Upper lobe of right lung (tissue), 1 donor: ENCODE data around the gene PCGF5. TPM values are rescaled to one million over a fixed set of nuclear protein-coding genes. Genes with fewer than 3 reads are reported as not detected.
"Not testable (repeated sequence)": the region's sequence is repeated elsewhere in the genome, so short reads cannot be mapped to it uniquely, and the experiment has no call there.

Experiments used
- ATAC-seq: fragments of 200-7000 bp; cut with Tn5 transposase; one replicate; pipeline ENCODE4 v1.9.1; 2020; ENCODE audit warnings: mild to moderate bottlenecking, moderate library complexity
- DNase-seq: peaks from one replicate; pipeline ENCODE4 v3.0.0-alpha.2; 2020
- H3K27ac ChIP-seq: fragments of 200-600 bp; one replicate; pipeline ENCODE4 v1.8.0; 2022
- H3K27me3 ChIP-seq: fragments of 200-600 bp; one replicate; pipeline ENCODE4 v1.8.0; 2022; ENCODE audit warnings: mild to moderate bottlenecking
- H3K36me3 ChIP-seq: fragments of 200-600 bp; one replicate; pipeline ENCODE4 v1.8.0; 2022
- H3K4me1 ChIP-seq: fragments of 200-600 bp; one replicate; pipeline ENCODE4 v1.8.0; 2022
- H3K4me3 ChIP-seq: fragments of 200-600 bp; one replicate; pipeline ENCODE4 v1.8.0; 2022; ENCODE audit warnings: mild to moderate bottlenecking
- H3K9me3 ChIP-seq: fragments of 200-600 bp; one replicate; pipeline ENCODE4 v1.8.0; 2022
- CTCF ChIP-seq: fragments of 200-600 bp; IDR thresholded peaks from one replicate; pipeline ENCODE4 v1.8.0; 2022; ENCODE audit warnings: antibody characterized with exemption
- intact Hi-C: fragments of 100-400 bp; cut with DNase I; formaldehyde crosslinking; loops from one replicate; pipeline ENCODE4 v1.11.0; 2022
- long read RNA-seq: library from polyadenylated mRNA; unstranded; transcript quantifications from one replicate; pipeline ENCODE4 v2.0.0, GENCODE V29; 2021
- total RNA-seq: library from RNA; stranded (reverse); fragmentation: NEBNext Ultra II Directional; extraction: Animal tissue kit (Norgen Biotek cat#: 25700); gene quantifications from one replicate; pipeline ENCODE4 v1.2.1, GENCODE V29; 2021
- donor health status: DM: no; HTN: yes; CAD: no; lungs with severe emphysema.

Gene PCGF5
- 49.6 TPM for total RNA-seq
- long read RNA-seq, full-length matches to known transcripts, result 24 of 46 reads
- long read RNA-seq, partial matches to known transcripts, result 3 of 46 reads
- long read RNA-seq, other reads (novel, unspliced or antisense), result 19 of 46 reads

- ATAC-seq (peak; percentile 99), DNase-seq (peak; percentile 97)
- Histone ChIP-seq H3K9me3 (no peaks in the 10 kb centered on the region), H3K27ac (peak within 1 kb of the TSS; percentile 94), H3K27me3 (no peaks in the 10 kb centered on the region), H3K36me3 (peaks cover 4% of the 10 kb centered on the region), H3K4me3 (peak within 1 kb of the TSS; percentile 87), H3K4me1 (peaks cover 33% of the 10 kb centered on the region)
- intact Hi-C loops, result no loop called here
- peak; percentile 30 for TF ChIP-seq CTCF
These were observed at the start of gene PCGF5 for GRCh38 chr10:91220194-91220953. PCGF5 (plus strand) TSS chr10:91220663; CDS start chr10:91222872, 2,209 bp downstream.

GRCh38 chr10:91171485-91171884, 49.0 kb upstream of the PCGF5 start:
- intact Hi-C loops, result no loop called here
- ATAC-seq, result no peak
- no peak for TF ChIP-seq CTCF
- H3K27me3 ChIP-seq, result no peaks in the 10 kb centered on the region
- H3K4me1 ChIP-seq, result no peaks in the 10 kb centered on the region
- no peaks in the 10 kb centered on the region for H3K36me3 ChIP-seq
- DNase-seq, result no peak
- H3K27ac ChIP-seq, result no peak overlapping the region
- H3K4me3 ChIP-seq, result no peak overlapping the region
- H3K9me3 ChIP-seq, result no peaks in the 10 kb centered on the region

GRCh38 chr10:91172348-91172747, 48.1 kb upstream of the PCGF5 start:
- ATAC-seq (no peak), DNase-seq (no peak)
- H3K4me3 ChIP-seq, result no peak overlapping the region
- no peaks in the 10 kb centered on the region for H3K4me1 ChIP-seq
- no peaks in the 10 kb centered on the region for H3K9me3 ChIP-seq
- no peak overlapping the region for H3K27ac ChIP-seq
- intact Hi-C loops, result no loop called here
- TF ChIP-seq CTCF, result no peak
- no peaks in the 10 kb centered on the region for H3K36me3 ChIP-seq
- H3K27me3 ChIP-seq, result no peaks in the 10 kb centered on the region

GRCh38 chr10:91185239-91185875, 35.1 kb upstream of the PCGF5 start:
- DNase-seq (no peak), ATAC-seq (peak; percentile 63)
- intact Hi-C loops, result no loop called here
- Histone ChIP-seq H3K4me1 (peaks cover 2% of the 10 kb centered on the region), H3K36me3 (no peaks in the 10 kb centered on the region), H3K4me3 (no peak overlapping the region), H3K9me3 (no peaks in the 10 kb centered on the region), H3K27me3 (no peaks in the 10 kb centered on the region), H3K27ac (no peak overlapping the region)
- TF ChIP-seq CTCF, result no peak

- ATAC-seq (no peak), DNase-seq (no peak)
- H3K36me3 ChIP-seq, result no peaks in the 10 kb centered on the region
- intact Hi-C loops, result no loop called here
- TF ChIP-seq CTCF, result no peak
- H3K4me3 ChIP-seq, result no peak overlapping the region
- H3K4me1 ChIP-seq, result peaks cover 16% of the 10 kb centered on the region
- H3K9me3 ChIP-seq, result no peaks in the 10 kb centered on the region
- no peak overlapping the region for H3K27ac ChIP-seq
- H3K27me3 ChIP-seq, result no peaks in the 10 kb centered on the region
These were observed 33.3 kb upstream of the PCGF5 start for GRCh38 chr10:91187156-91187555.

GRCh38 chr10:91188010-91188409, 32.5 kb upstream of the PCGF5 start:
- intact Hi-C loops, DNase-seq, ATAC-seq, H3K4me3 ChIP-seq, H3K27me3 ChIP-seq, H3K9me3 ChIP-seq, H3K27ac ChIP-seq, H3K36me3 ChIP-seq: not testable (repeated sequence)
- H3K4me1 ChIP-seq, result peaks cover 16% of the 10 kb centered on the region
